ENCODE data around the gene CFAP97D2. TPM values are rescaled to one million over a fixed set of nuclear protein-coding genes. Genes with fewer than 3 reads are reported as not detected.

CFAP97D2 gene

Small RNA genes within 50 kb of the gene (small RNA-seq; reads per million reads assigned to genes)
- gene MIR548AR (ENCODE audit: low read depth), result not detected
